Body of pancreas (tissue), 4 donors: Measurements from ENCODE around the gene FAM107B.

Experiments
- POLR2A ChIP-seq, 3 donors: fragments of 450-650 bp; IDR thresholded peaks; one replicate each; pipeline ENCODE4 v1.6.1; 2016; ENCODE audit warnings: antibody characterized with exemption in 3 of 3, mild to moderate bottlenecking in 2 of 3
- TF ChIP-seq, protein P1 (sequence below), 7 experiments: fragments of 450-650 bp in 4 of 7; fragments of 200-600 bp in 3 of 7; sonication (generic) in 3 of 7; IDR thresholded peaks; one replicate each; pipeline ENCODE4 v1.5.1; 2016 to 2019; ENCODE audit warnings: antibody characterized with exemption in 7 of 7

DNA sequence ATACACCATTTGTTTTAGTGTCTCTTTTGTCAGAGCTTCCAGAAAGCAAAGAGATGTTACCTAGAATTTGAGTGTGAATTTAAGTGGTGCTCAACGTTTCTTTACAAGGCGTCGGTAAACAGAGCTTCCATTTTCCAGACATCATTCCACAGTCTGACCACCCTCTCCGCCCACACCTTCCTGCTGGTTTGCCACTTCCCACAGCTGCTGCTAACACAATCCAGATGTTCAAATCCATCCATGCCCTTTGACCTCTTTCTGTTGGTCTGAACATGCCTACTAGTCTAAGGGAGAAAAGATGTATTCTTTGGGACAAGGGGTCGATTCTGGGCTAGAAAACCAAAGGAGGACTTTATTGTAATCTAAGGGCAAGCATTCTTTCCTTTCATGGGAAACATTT is 86.1 kb downstream of the FAM107B start:
- TF ChIP-seq, protein P1, sequence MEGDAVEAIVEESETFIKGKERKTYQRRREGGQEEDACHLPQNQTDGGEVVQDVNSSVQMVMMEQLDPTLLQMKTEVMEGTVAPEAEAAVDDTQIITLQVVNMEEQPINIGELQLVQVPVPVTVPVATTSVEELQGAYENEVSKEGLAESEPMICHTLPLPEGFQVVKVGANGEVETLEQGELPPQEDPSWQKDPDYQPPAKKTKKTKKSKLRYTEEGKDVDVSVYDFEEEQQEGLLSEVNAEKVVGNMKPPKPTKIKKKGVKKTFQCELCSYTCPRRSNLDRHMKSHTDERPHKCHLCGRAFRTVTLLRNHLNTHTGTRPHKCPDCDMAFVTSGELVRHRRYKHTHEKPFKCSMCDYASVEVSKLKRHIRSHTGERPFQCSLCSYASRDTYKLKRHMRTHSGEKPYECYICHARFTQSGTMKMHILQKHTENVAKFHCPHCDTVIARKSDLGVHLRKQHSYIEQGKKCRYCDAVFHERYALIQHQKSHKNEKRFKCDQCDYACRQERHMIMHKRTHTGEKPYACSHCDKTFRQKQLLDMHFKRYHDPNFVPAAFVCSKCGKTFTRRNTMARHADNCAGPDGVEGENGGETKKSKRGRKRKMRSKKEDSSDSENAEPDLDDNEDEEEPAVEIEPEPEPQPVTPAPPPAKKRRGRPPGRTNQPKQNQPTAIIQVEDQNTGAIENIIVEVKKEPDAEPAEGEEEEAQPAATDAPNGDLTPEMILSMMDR (IDR thresholded peaks at IDR 0.05): no peak
- no peak for TF ChIP-seq POLR2A (IDR thresholded peaks at IDR 0.05)
